Measurements from ENCODE around the gene HSPA6. TPM values are rescaled to one million over a fixed set of nuclear protein-coding genes. Genes with fewer than 3 reads are reported as not detected.

The HSPA6 gene
- total and polyA plus RNA-seq, 2 experiments from 2014 or later, result not detected

- TF ChIP-seq EZH2 (IDR thresholded peaks at IDR 0.05; ENCODE audit: low read depth, unreplicated experiment), result no peak
- no peak for TF ChIP-seq CREB1 (CRISPR knock-in tag; IDR thresholded peaks at IDR 0.05; ENCODE audit: low read depth)
- no peak for TF ChIP-seq JUNB (IDR thresholded peaks at IDR 0.05; ENCODE audit: unreplicated experiment)
- TF ChIP-seq STAT1 (IDR thresholded peaks at IDR 0.05; ENCODE audit: unreplicated experiment), result no peak
Observed at GRCh38 chr1:161497961-161498360, 26.4 kb upstream of the HSPA6 start (continued).

DNA sequence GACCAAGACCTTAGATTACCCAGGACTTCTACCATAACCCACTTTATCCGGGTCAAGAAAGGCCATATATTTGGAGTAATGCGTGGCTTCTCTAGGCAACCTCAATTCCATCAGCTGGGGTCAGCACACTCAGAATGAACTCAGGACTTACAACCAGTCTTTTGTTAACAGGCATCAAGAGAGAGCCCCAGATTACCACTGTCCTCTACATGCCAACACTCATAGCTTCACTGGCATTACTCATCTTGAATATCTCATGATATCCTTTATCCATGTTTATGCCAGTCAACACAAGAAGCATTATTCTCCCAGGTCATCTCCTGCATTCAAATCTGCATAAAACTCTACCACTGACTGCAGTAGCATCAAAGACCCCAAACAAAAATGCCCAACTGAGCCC lies 25.7 kb upstream of the HSPA6 start:
- Histone ChIP-seq H3K4me2 (no peak overlapping the region), H3K79me2 (replicated peaks; ENCODE audit: insufficient read depth) (no peaks in the 10 kb centered on the region), H3K9me2 (ENCODE audit: insufficient read depth) (no peaks in the 10 kb centered on the region), H2AFZ (no peak overlapping the region), H3K27me3 (ENCODE audit: insufficient read depth) (no peaks in the 10 kb centered on the region), H3K36me3 (ENCODE audit: insufficient read depth) (no peaks in the 10 kb centered on the region), H3F3A (replicated peaks; ENCODE audit: low read depth) (no peaks in the 10 kb centered on the region), H3K4me1 (ENCODE audit: insufficient read depth) (no peaks in the 10 kb centered on the region), H4K20me1 (replicated peaks; ENCODE audit: insufficient read depth) (no peaks in the 10 kb centered on the region), H3K27ac (ENCODE audit: low read depth) (no peak overlapping the region), H3K4me3 (no peak overlapping the region)
- peaks cover 2% of the 10 kb centered on the region for H3K27me3 Mint-ChIP-seq (ENCODE audit: insufficient read depth, low read depth, poor library complexity)
- DNase-seq (ENCODE audit: low spot score) (no peak), ATAC-seq (no peak)
- H3K27ac Mint-ChIP-seq, result no peak overlapping the region
- TF ChIP-seq CREB1 (CRISPR knock-in tag; IDR thresholded peaks at IDR 0.05; ENCODE audit: low read depth) (no peak), ZNF331 (CRISPR knock-in tag; IDR thresholded peaks at IDR 0.05; ENCODE audit: low read depth) (no peak), STAT1 (IDR thresholded peaks at IDR 0.05; ENCODE audit: unreplicated experiment) (no peak), ETS1 (IDR thresholded peaks at IDR 0.05) (no peak), POLR2AphosphoS5 (IDR thresholded peaks at IDR 0.05; ENCODE audit: low read depth) (no peak), EZH2 (IDR thresholded peaks at IDR 0.05; ENCODE audit: low read depth, unreplicated experiment) (no peak), ZNF114 (CRISPR knock-in tag; IDR thresholded peaks at IDR 0.05) (no peak), EZH2phosphoT487 (IDR thresholded peaks at IDR 0.05; ENCODE audit: unreplicated experiment) (no peak), NANOG (IDR thresholded peaks at IDR 0.05; ENCODE audit: borderline replicate concordance) (no peak), JUNB (IDR thresholded peaks at IDR 0.05; ENCODE audit: unreplicated experiment) (no peak), REST (IDR thresholded peaks at IDR 0.05; ENCODE audit: unreplicated experiment) (no peak)
- TF ChIP-seq, protein P1, sequence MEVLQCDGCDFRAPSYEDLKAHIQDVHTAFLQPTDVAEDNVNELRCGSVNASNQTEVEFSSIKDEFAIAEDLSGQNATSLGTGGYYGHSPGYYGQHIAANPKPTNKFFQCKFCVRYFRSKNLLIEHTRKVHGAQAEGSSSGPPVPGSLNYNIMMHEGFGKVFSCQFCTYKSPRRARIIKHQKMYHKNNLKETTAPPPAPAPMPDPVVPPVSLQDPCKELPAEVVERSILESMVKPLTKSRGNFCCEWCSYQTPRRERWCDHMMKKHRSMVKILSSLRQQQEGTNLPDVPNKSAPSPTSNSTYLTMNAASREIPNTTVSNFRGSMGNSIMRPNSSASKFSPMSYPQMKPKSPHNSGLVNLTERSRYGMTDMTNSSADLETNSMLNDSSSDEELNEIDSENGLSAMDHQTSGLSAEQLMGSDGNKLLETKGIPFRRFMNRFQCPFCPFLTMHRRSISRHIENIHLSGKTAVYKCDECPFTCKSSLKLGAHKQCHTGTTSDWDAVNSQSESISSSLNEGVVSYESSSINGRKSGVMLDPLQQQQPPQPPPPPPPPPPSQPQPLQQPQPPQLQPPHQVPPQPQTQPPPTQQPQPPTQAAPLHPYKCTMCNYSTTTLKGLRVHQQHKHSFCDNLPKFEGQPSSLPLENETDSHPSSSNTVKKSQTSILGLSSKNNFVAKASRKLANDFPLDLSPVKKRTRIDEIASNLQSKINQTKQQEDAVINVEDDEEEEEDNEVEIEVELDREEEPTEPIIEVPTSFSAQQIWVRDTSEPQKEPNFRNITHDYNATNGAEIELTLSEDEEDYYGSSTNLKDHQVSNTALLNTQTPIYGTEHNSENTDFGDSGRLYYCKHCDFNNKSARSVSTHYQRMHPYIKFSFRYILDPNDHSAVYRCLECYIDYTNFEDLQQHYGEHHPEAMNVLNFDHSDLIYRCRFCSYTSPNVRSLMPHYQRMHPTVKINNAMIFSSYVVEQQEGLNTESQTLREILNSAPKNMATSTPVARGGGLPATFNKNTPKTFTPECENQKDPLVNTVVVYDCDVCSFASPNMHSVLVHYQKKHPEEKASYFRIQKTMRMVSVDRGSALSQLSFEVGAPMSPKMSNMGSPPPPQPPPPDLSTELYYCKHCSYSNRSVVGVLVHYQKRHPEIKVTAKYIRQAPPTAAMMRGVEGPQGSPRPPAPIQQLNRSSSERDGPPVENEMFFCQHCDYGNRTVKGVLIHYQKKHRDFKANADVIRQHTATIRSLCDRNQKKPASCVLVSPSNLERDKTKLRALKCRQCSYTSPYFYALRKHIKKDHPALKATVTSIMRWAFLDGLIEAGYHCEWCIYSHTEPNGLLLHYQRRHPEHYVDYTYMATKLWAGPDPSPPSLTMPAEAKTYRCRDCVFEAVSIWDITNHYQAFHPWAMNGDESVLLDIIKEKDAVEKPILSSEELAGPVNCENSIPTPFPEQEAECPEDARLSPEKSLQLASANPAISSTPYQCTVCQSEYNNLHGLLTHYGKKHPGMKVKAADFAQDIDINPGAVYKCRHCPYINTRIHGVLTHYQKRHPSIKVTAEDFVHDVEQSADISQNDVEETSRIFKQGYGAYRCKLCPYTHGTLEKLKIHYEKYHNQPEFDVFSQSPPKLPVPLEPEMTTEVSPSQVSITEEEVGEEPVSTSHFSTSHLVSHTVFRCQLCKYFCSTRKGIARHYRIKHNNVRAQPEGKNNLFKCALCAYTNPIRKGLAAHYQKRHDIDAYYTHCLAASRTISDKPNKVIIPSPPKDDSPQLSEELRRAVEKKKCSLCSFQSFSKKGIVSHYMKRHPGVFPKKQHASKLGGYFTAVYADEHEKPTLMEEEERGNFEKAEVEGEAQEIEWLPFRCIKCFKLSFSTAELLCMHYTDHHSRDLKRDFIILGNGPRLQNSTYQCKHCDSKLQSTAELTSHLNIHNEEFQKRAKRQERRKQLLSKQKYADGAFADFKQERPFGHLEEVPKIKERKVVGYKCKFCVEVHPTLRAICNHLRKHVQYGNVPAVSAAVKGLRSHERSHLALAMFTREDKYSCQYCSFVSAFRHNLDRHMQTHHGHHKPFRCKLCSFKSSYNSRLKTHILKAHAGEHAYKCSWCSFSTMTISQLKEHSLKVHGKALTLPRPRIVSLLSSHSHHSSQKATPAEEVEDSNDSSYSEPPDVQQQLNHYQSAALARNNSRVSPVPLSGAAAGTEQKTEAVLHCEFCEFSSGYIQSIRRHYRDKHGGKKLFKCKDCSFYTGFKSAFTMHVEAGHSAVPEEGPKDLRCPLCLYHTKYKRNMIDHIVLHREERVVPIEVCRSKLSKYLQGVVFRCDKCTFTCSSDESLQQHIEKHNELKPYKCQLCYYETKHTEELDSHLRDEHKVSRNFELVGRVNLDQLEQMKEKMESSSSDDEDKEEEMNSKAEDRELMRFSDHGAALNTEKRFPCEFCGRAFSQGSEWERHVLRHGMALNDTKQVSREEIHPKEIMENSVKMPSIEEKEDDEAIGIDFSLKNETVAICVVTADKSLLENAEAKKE (CRISPR knock-in tag; IDR thresholded peaks at IDR 0.05), result no peak
- TF ChIP-seq, protein P2, sequence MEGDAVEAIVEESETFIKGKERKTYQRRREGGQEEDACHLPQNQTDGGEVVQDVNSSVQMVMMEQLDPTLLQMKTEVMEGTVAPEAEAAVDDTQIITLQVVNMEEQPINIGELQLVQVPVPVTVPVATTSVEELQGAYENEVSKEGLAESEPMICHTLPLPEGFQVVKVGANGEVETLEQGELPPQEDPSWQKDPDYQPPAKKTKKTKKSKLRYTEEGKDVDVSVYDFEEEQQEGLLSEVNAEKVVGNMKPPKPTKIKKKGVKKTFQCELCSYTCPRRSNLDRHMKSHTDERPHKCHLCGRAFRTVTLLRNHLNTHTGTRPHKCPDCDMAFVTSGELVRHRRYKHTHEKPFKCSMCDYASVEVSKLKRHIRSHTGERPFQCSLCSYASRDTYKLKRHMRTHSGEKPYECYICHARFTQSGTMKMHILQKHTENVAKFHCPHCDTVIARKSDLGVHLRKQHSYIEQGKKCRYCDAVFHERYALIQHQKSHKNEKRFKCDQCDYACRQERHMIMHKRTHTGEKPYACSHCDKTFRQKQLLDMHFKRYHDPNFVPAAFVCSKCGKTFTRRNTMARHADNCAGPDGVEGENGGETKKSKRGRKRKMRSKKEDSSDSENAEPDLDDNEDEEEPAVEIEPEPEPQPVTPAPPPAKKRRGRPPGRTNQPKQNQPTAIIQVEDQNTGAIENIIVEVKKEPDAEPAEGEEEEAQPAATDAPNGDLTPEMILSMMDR (conservative IDR thresholded peaks at IDR 0.05; ENCODE audit: low read depth in 2 of 2), result no peak
- H3K36me3 Mint-ChIP-seq (ENCODE audit: low read depth), result no peaks in the 10 kb centered on the region
- H3K4me3 Mint-ChIP-seq, result no peak overlapping the region
- no peaks in the 10 kb centered on the region for H3K9me3 Mint-ChIP-seq
- H3K4me1 Mint-ChIP-seq, result no peaks in the 10 kb centered on the region; the same call in 2 of the 3 replicates

Measured in GM23338 (cell line).